HG03175 (cell line): ENCODE measurements around the gene OSCAR.

Experiments
- ATAC-seq: cut with Tn5 transposase; IDR thresholded peaks from one replicate; pipeline ENCODE4 v1.9.1; 2021; ENCODE audit warnings: mild to moderate bottlenecking, moderate library complexity; ENCODE audit not compliant: unreplicated experiment

The OSCAR gene

GRCh38 chr19:54095136-54095858 is 5.3 kb downstream of the OSCAR start:
- ATAC-seq = no peak

- ATAC-seq = no peak
Measured at GRCh38 chr19:54094426-54095000, 6.1 kb downstream of the OSCAR start.

- ATAC-seq = no peak
Measured at GRCh38 chr19:54084410-54084809, 16.2 kb downstream of the OSCAR start.

GRCh38 chr19:54081032-54081431 is 19.6 kb downstream of the OSCAR start, which contains the start of gene TARM1:
TARM1 (minus strand) TSS chr19:54081365; CDS start chr19:54081340, 25 bp downstream.
- ATAC-seq = no peak

GRCh38 chr19:54077334-54077733 is 23.3 kb downstream of the OSCAR start:
- ATAC-seq = no peak

GRCh38 chr19:54074851-54075250 is 25.8 kb downstream of the OSCAR start:
- no peak for ATAC-seq

GRCh38 chr19:54073829-54074228 is 26.8 kb downstream of the OSCAR start:
- ATAC-seq = no peak

GRCh38 chr19:54069470-54069869 is 31.1 kb downstream of the OSCAR start:
- no peak for ATAC-seq

GRCh38 chr19:54063350-54064116 is 37.1 kb downstream of the OSCAR start, which contains the start of gene VSTM1:
VSTM1 (minus strand) TSS chr19:54063897; CDS start chr19:54063777, 120 bp downstream.
- no peak for ATAC-seq

- no peak for ATAC-seq
Measured at GRCh38 chr19:54062643-54063042, 38.0 kb downstream of the OSCAR start.

GRCh38 chr19:54047616-54048015 is 53.0 kb downstream of the OSCAR start:
- ATAC-seq = no peak

GRCh38 chr19:54045771-54046170 is 54.8 kb downstream of the OSCAR start:
- ATAC-seq = no peak
